GM18520 (cell line): ENCODE results near the gene CCNQ.

Experiments
- ATAC-seq: cut with Tn5 transposase; IDR thresholded peaks from one replicate; pipeline ENCODE4 v1.9.1; 2021; ENCODE audit not compliant: unreplicated experiment

Gene CCNQ

GRCh38 chrX:153539979-153540358 is 59.0 kb downstream of the CCNQ start:
- ATAC-seq: no peak

- ATAC-seq: no peak
Observed at GRCh38 chrX:153539171-153539978, 59.6 kb downstream of the CCNQ start.

- no peak for ATAC-seq
Observed at GRCh38 chrX:153538424-153538823, 60.5 kb downstream of the CCNQ start.
